Body of pancreas (tissue), 4 donors: ENCODE data around the gene CYSLTR1. TPM values are rescaled to one million over a fixed set of nuclear protein-coding genes. Genes with fewer than 3 reads are reported as not detected.

Experiments
- ATAC-seq: fragments of 150-250 bp; one replicate; pipeline ENCODE4 v1.9.1; 2016
- DNase-seq, 4 donors: peaks; one replicate each; pipeline ENCODE4 v3.0.0-alpha.2; 2019
- H3K27ac ChIP-seq, 4 donors: fragments of 200-600 bp; sonication (generic); 1 replicate in 3 of 4; 2 replicates in 1 of 4; pipeline versions ENCODE4 v1.5.1 to v1.6.1; 2016 to 2019; ENCODE audit warnings: mild to moderate bottlenecking in 1 of 4, mixed read lengths in 1 of 4, moderate library complexity in 1 of 4
- H3K27me3 ChIP-seq, 2 donors: fragments of 200-600 bp; sonication (generic); one replicate each; pipeline ENCODE4 v1.6.0; 2016; ENCODE audit warnings: mild to moderate bottlenecking in 1 of 2
- H3K36me3 ChIP-seq, 2 donors: fragments of 200-600 bp; sonication (generic); replicated peaks in 1 of 2; 2 replicates each; pipeline ENCODE4 v1.5.1; 2016; ENCODE audit warnings: low read depth in 2 of 2; ENCODE audit not compliant: insufficient read depth in 1 of 2
- H3K4me1 ChIP-seq: fragments of 200-600 bp; sonication (generic); one replicate; pipeline ENCODE4 v1.6.0; 2016
- H3K4me3 ChIP-seq, 2 donors: fragments of 200-600 bp; sonication (generic); 1 replicate in 1 of 2; 2 replicates in 1 of 2; pipeline ENCODE4 v1.5.1; 2016 to 2019
- H3K9me3 ChIP-seq, 3 donors: fragments of 200-600 bp; sonication (generic); 1 replicate in 2 of 3; 2 replicates in 1 of 3; pipeline ENCODE4 v1.5.1; 2016
- POLR2A ChIP-seq, 3 donors: fragments of 450-650 bp; IDR thresholded peaks; one replicate each; pipeline ENCODE4 v1.6.1; 2016; ENCODE audit warnings: antibody characterized with exemption in 3 of 3, mild to moderate bottlenecking in 2 of 3
- WGBS, 2 donors: methylation state at CpG; one replicate each; pipeline ENCODE4 v1.1.5; 2017; 5-methylcytosine and 5-hydroxymethylcytosine counted together
- intact Hi-C: fragments of 100-400 bp; cut with DNase I; formaldehyde crosslinking; loops from one replicate; pipeline ENCODE4 v1.15.1; 2023
- total RNA-seq, 2 donors: library from RNA; depleted of rRNA; stranded (reverse); fragments of >200 nt; gene quantifications; one replicate each; pipeline ENCODE4 v1.1.0, GENCODE V29; 2016
- TF ChIP-seq, protein P1 (sequence below), 7 experiments: fragments of 450-650 bp in 4 of 7; fragments of 200-600 bp in 3 of 7; sonication (generic) in 3 of 7; IDR thresholded peaks; one replicate each; pipeline ENCODE4 v1.5.1; 2016 to 2019; ENCODE audit warnings: antibody characterized with exemption in 7 of 7

CYSLTR1 gene
- total RNA-seq, 2 donors from 2014 or later: 0.78 to 4.9 TPM

DNA sequence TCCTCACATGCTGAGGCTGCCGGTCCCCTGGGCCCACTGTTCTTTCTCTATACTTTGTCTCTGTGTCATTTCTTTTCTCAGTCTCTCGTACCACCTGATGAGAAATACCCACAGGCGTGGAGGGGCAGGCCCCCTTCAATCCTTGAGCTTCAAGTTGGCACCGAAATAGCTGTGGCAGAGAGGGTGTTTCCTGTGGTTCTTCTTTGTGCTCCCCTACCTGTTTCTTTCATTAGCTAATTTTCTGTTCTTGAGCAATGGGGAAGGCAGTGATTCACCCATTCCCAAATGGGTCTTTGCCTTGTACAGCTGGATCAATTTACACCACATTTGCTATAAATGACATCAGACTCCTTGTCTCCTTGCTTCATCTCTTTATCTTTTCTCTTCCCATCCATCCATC lies 2.1 kb upstream of the CYSLTR1 start:
- Histone ChIP-seq H3K27me3 (no peaks in the 10 kb centered on the region), H3K36me3 (no peaks in the 10 kb centered on the region), H3K4me1 (no peaks in the 10 kb centered on the region), H3K4me3 (no peak overlapping the region), H3K9me3 (no peaks in the 10 kb centered on the region), H3K27ac (no peak overlapping the region)
- intact Hi-C loops: no loop called here
- ATAC-seq: no peak
- no peak for DNase-seq
- WGBS, 2 donors: 43 to 68% methylated on average over 3 to 4 of the region's 4 CpGs
- TF ChIP-seq, protein P1, sequence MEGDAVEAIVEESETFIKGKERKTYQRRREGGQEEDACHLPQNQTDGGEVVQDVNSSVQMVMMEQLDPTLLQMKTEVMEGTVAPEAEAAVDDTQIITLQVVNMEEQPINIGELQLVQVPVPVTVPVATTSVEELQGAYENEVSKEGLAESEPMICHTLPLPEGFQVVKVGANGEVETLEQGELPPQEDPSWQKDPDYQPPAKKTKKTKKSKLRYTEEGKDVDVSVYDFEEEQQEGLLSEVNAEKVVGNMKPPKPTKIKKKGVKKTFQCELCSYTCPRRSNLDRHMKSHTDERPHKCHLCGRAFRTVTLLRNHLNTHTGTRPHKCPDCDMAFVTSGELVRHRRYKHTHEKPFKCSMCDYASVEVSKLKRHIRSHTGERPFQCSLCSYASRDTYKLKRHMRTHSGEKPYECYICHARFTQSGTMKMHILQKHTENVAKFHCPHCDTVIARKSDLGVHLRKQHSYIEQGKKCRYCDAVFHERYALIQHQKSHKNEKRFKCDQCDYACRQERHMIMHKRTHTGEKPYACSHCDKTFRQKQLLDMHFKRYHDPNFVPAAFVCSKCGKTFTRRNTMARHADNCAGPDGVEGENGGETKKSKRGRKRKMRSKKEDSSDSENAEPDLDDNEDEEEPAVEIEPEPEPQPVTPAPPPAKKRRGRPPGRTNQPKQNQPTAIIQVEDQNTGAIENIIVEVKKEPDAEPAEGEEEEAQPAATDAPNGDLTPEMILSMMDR (IDR thresholded peaks at IDR 0.05): no peak
- no peak for TF ChIP-seq POLR2A (IDR thresholded peaks at IDR 0.05)

GRCh38 chrX:78326401-78326800 lies 1.0 kb downstream of the CYSLTR1 start:
- DNase-seq: no peak
- 54 to 73% methylated on average over 2 of the region's 2 CpGs for WGBS, 2 donors
- ATAC-seq: no peak
- H3K4me3 ChIP-seq: no peak overlapping the region
- no peaks in the 10 kb centered on the region for H3K36me3 ChIP-seq
- TF ChIP-seq, protein P1 (IDR thresholded peaks at IDR 0.05): no peak
- TF ChIP-seq POLR2A (IDR thresholded peaks at IDR 0.05): no peak
- intact Hi-C loops: no loop called here
- no peaks in the 10 kb centered on the region for H3K4me1 ChIP-seq
- H3K27me3 ChIP-seq: no peaks in the 10 kb centered on the region
- H3K9me3 ChIP-seq: no peaks in the 10 kb centered on the region
- H3K27ac ChIP-seq: no peak overlapping the region

- TF ChIP-seq, protein P1 (IDR thresholded peaks at IDR 0.05): no peak
- no peak for ATAC-seq
- no peaks in the 10 kb centered on the region for H3K9me3 ChIP-seq
Observed at GRCh38 chrX:78322863-78323262, 4.5 kb downstream of the CYSLTR1 start.

DNA sequence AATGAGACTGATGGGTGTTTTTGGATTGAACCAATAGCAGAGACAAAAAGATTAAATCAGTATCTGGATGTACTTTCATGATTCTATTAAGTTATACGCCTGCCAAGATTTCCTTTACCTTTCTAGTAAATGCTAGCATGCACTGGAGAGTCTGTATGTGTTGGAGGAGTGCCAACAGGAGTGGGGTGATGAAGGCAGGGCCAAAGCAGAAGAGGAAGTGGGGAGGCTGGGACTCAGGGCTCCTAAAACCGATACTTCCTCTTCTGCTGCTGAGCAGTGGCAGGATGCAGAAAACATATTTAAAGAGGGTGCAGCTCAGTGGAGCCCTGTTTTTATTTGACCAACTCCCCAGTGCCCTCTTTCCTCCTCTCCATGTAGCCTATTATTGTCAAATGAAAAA lies 5.6 kb downstream of the CYSLTR1 start:
- Histone ChIP-seq H3K36me3 (no peaks in the 10 kb centered on the region), H3K4me1 (no peaks in the 10 kb centered on the region), H3K27ac (no peak overlapping the region), H3K27me3 (no peaks in the 10 kb centered on the region), H3K4me3 (no peak overlapping the region), H3K9me3 (no peaks in the 10 kb centered on the region)
- DNase-seq (peak in 3 of 4 donors; percentile 12 to 48 (median 14)), ATAC-seq (no peak)
- no peak for TF ChIP-seq POLR2A (IDR thresholded peaks at IDR 0.05)
- TF ChIP-seq, protein P1 (IDR thresholded peaks at IDR 0.05): no peak
- WGBS, 2 donors: 36 to 58% methylated on average over 2 of the region's 2 CpGs
- intact Hi-C loops: no loop called here

More at GRCh38 chrX:78322863-78323262, 4.5 kb downstream of the CYSLTR1 start:
- Histone ChIP-seq H3K4me3 (no peak overlapping the region), H3K27me3 (no peaks in the 10 kb centered on the region), H3K27ac (no peak overlapping the region), H3K36me3 (no peaks in the 10 kb centered on the region), H3K4me1 (no peaks in the 10 kb centered on the region)
- intact Hi-C loops: no loop called here
- DNase-seq: no peak

DNA sequence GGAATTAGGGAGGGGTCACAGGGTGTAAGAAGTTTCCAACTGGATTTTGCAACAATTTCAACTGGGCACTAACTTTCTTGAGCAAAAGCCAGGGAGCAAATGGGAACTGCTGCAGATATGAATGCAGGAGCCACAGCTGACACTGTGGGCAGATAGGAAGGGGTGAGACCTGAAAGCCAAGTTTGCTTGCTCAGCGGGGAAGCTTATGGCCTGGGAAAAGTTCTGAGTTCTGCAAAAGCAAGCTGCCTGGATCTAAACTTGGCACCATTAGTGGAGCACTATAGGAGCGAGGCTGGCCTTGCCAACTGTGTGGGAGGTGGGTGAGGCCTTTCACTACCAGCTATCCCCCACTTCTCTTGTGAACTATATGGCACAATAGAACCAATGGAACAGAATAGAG lies 11.1 kb downstream of the CYSLTR1 start:
- ATAC-seq (no peak), DNase-seq (no peak)
- H3K4me3 ChIP-seq: no peak overlapping the region
- H3K9me3 ChIP-seq: no peaks in the 10 kb centered on the region
- WGBS, 2 donors: 50 to 64% methylated on average over 1 of the region's 2 CpGs
- H3K36me3 ChIP-seq: no peaks in the 10 kb centered on the region
- intact Hi-C loops: no loop called here
- no peaks in the 10 kb centered on the region for H3K27me3 ChIP-seq
- no peak for TF ChIP-seq POLR2A (IDR thresholded peaks at IDR 0.05)
- H3K4me1 ChIP-seq: no peaks in the 10 kb centered on the region
- H3K27ac ChIP-seq: no peak overlapping the region
